H9 (cell line): ENCODE measurements around the gene SLC7A4. TPM values are rescaled to one million over a fixed set of nuclear protein-coding genes. Genes with fewer than 3 reads are reported as not detected.
A peak's percentile ranks its signal among the peaks of the same experiment; 100 is the strongest.

Source experiments
- DNase-seq: peaks from one replicate; pipeline ENCODE4 v3.0.0-alpha.2; 2017
- H2AFZ ChIP-seq: one replicate; pipeline ENCODE4 v1.6.1; 2013; ENCODE audit warnings: mild to moderate bottlenecking, low read length, control low read depth, moderate library complexity
- H2AK5ac ChIP-seq: 2 replicates; pipeline ENCODE4 v1.6.1; 2013; ENCODE audit warnings: low read length, control low read depth, mixed read lengths; ENCODE audit not compliant: insufficient read length
- H2BK120ac ChIP-seq: one replicate; pipeline ENCODE4 v1.6.1; 2013; ENCODE audit warnings: low read depth, mild to moderate bottlenecking, low read length, control low read depth, inconsistent platforms; ENCODE audit not compliant: poor library complexity, severe bottlenecking
- H2BK12ac ChIP-seq: 2 replicates; pipeline ENCODE4 v1.6.1; 2013; ENCODE audit warnings: low read length, control low read depth, mixed read lengths, low read depth; ENCODE audit not compliant: insufficient read length
- H2BK15ac ChIP-seq: 2 replicates; pipeline ENCODE4 v1.6.1; 2013; ENCODE audit warnings: low read depth, low read length, control low read depth
- H2BK20ac ChIP-seq: one replicate; pipeline ENCODE4 v1.6.1; 2013; ENCODE audit warnings: low read depth, mild to moderate bottlenecking, low read length, control low read depth, inconsistent platforms; ENCODE audit not compliant: poor library complexity, severe bottlenecking
- H2BK5ac ChIP-seq: 2 replicates; pipeline ENCODE4 v1.6.1; 2013; ENCODE audit warnings: low read length, control low read depth, mixed read lengths; ENCODE audit not compliant: insufficient read length
- H3K14ac ChIP-seq: 2 replicates; pipeline ENCODE4 v1.6.1; 2013; ENCODE audit warnings: low read length, control low read depth; ENCODE audit not compliant: insufficient read depth
- H3K18ac ChIP-seq: 2 replicates; pipeline ENCODE4 v1.6.1; 2013; ENCODE audit warnings: low read depth, mild to moderate bottlenecking, mixed read lengths, low read length, control low read depth; ENCODE audit not compliant: insufficient read length
- H3K23ac ChIP-seq: 2 replicates; pipeline ENCODE4 v1.6.1; 2013; ENCODE audit warnings: low read length, control low read depth, mixed read lengths, low read depth; ENCODE audit not compliant: insufficient read length
- H3K23me2 ChIP-seq: 2 replicates; pipeline ENCODE4 v1.6.1; 2013; ENCODE audit warnings: low read depth, mild to moderate bottlenecking, mixed read lengths, low read length, control low read depth; ENCODE audit not compliant: insufficient read length, poor library complexity, severe bottlenecking
- H3K27ac ChIP-seq: 2 replicates; pipeline ENCODE4 v1.5.1; 2013; ENCODE audit warnings: low read length, control low read depth, mixed read lengths, low read depth; ENCODE audit not compliant: insufficient read length
- H3K27me3 ChIP-seq: 2 replicates; pipeline ENCODE4 v1.6.1; 2013; ENCODE audit warnings: low read length, control low read depth, inconsistent platforms; ENCODE audit not compliant: insufficient read depth
- H3K4ac ChIP-seq: 2 replicates; pipeline ENCODE4 v1.6.1; 2013; ENCODE audit warnings: low read depth, mild to moderate bottlenecking, control low read depth, inconsistent platforms, low read length, moderate library complexity
- H3K4me1 ChIP-seq: 2 replicates; pipeline ENCODE4 v1.6.1; 2013; ENCODE audit warnings: low read length, control low read depth, inconsistent platforms; ENCODE audit not compliant: insufficient read depth
- H3K4me2 ChIP-seq: 2 replicates; pipeline ENCODE4 v1.6.1; 2013; ENCODE audit warnings: low read length, control low read depth, mixed read lengths; ENCODE audit not compliant: insufficient read length, insufficient read depth
- H3K56ac ChIP-seq: 2 replicates; pipeline ENCODE4 v1.6.1; 2013; ENCODE audit warnings: low read depth, mild to moderate bottlenecking, mixed read lengths, low read length, control low read depth; ENCODE audit not compliant: insufficient read length
- H3K79me1 ChIP-seq: 2 replicates; pipeline ENCODE4 v1.6.1; 2013; ENCODE audit warnings: low read depth, mild to moderate bottlenecking, moderate library complexity, low read length, control low read depth, inconsistent platforms; ENCODE audit not compliant: insufficient read depth, poor library complexity, severe bottlenecking
- H3K79me2 ChIP-seq: 2 replicates; pipeline ENCODE4 v1.6.1; 2013; ENCODE audit warnings: low read length, control low read depth, inconsistent platforms; ENCODE audit not compliant: insufficient read depth
- H3K9ac ChIP-seq: 2 replicates; pipeline ENCODE4 v1.6.1; 2013; ENCODE audit warnings: low read length, control low read depth, mixed read lengths; ENCODE audit not compliant: insufficient read length; ENCODE audit errors: extremely low read depth
- H3K9me3 ChIP-seq: one replicate; pipeline ENCODE4 v1.6.1; 2013; ENCODE audit warnings: low read depth, low read length, inconsistent platforms; ENCODE audit not compliant: control insufficient read depth
- H3T11ph ChIP-seq: one replicate; pipeline ENCODE4 v1.6.1; 2013; ENCODE audit warnings: mild to moderate bottlenecking, low read length, control low read depth, inconsistent platforms
- H4K20me1 ChIP-seq: one replicate; pipeline ENCODE4 v1.6.1; 2013; ENCODE audit not compliant: control insufficient read depth, insufficient read length, insufficient read depth
- H4K5ac ChIP-seq: 2 replicates; pipeline ENCODE4 v1.6.1; 2013; ENCODE audit warnings: low read depth, mild to moderate bottlenecking, mixed read lengths, low read length, control low read depth; ENCODE audit not compliant: insufficient read length
- H4K8ac ChIP-seq: replicated peaks from 2 replicates; pipeline ENCODE4 v1.6.1; 2013; ENCODE audit warnings: low read length, control low read depth, mixed read lengths, low read depth; ENCODE audit not compliant: insufficient read length
- H4K91ac ChIP-seq: 2 replicates; pipeline ENCODE4 v1.6.1; 2013; ENCODE audit warnings: low read depth, mild to moderate bottlenecking, moderate library complexity, mixed read lengths, low read length, control low read depth; ENCODE audit not compliant: insufficient read length
- H3K27ac Mint-ChIP-seq, 3 experiments: 2 replicates in 2 of 3; 3 replicates in 1 of 3; pipeline ENCODE4 v1.8.0; 2020 to 2021; ENCODE audit warnings: mixed read lengths in 3 of 3, mild to moderate bottlenecking in 1 of 3, moderate library complexity in 1 of 3
- H3K27me3 Mint-ChIP-seq: 2 replicates; pipeline ENCODE4 v1.8.0; 2021; ENCODE audit warnings: low read depth, mild to moderate bottlenecking, moderate library complexity, mixed read lengths
- H3K36me3 Mint-ChIP-seq, 3 experiments: 2 replicates in 2 of 3; 3 replicates in 1 of 3; pipeline ENCODE4 v1.8.0; 2020 to 2021; ENCODE audit warnings: low read depth in 3 of 3, mixed read lengths in 3 of 3; ENCODE audit not compliant: insufficient read depth in 1 of 3
- H3K4me1 Mint-ChIP-seq, 2 experiments: 2 replicates each; pipeline ENCODE4 v1.8.0; 2020; ENCODE audit warnings: mixed read lengths in 2 of 2
- H3K4me3 Mint-ChIP-seq, 2 experiments: 2 replicates in 1 of 2; 3 replicates in 1 of 2; pipeline ENCODE4 v1.8.0; 2020 to 2021; ENCODE audit warnings: mild to moderate bottlenecking in 2 of 2, mixed read lengths in 2 of 2, moderate library complexity in 1 of 2
- H3K9me3 Mint-ChIP-seq, 2 experiments: 2 replicates in 1 of 2; 3 replicates in 1 of 2; pipeline ENCODE4 v1.8.0; 2020; ENCODE audit warnings: mild to moderate bottlenecking in 2 of 2, mixed read lengths in 2 of 2, moderate library complexity in 1 of 2
- CTCF ChIP-seq: fragments of 200-600 bp; sonication (generic); conservative IDR thresholded peaks from 3 replicates; pipeline ENCODE4 v1.8.0; 2021; ENCODE audit warnings: antibody characterized with exemption, mild to moderate bottlenecking
- WGBS: extraction: QIAGEN DNeasy Blood & Tissue Kit; methylation state at CpG from one replicate; pipeline ENCODE4 v1.1.7; 2013; ENCODE audit warnings: missing lambda C conversion rate, low lambda C conversion rate, mixed read lengths; ENCODE audit not compliant: insufficient read length; ENCODE audit errors: extremely low coverage; 5-methylcytosine and 5-hydroxymethylcytosine counted together
- total RNA-seq: library from RNA; stranded (reverse); gene quantifications from 2 replicates; pipeline ENCODE4 v1.2.1, GENCODE V29; 2021

SLC7A4 gene
- total RNA-seq, 1 experiment from 2014 or later, result 0.09 TPM

DNA sequence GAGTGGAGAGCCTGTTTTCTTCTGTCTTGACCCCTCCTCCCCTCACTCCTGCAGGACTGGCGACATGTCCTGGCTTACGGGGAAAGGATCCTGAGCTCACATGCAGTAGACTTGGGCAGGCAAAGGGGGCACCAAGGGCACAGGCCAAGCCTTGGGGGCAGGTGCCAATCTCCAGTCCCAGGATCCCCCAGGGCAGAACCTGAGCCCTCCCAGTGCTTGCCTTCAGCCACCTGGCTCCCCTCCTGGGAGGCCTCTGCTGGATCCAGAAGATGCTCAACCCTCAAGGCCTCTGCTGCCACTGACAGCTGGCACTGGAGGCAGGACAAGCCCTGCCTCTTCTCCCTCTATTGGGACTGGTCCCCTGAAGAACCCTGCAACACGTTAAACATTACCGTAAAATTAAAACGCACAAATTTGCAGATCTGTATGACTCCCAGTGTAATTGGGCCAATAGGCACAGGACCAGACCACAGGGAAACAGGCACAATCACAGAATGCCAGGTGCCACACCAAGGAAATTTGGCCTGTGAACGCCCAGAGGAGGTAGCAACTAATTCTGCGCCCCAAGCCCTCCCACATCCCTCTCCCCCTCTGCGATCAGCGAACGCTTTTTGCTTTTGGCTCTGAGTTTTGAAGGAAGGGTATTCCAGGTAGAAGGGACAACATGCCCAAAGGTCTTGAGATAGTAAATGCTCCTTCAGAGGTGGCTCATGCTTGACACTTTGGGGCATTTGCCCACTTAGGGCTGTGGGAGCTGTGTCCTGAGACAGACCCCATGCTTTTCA lies 51.2 kb downstream of the SLC7A4 start:
- Histone ChIP-seq H3K14ac (0 out of 2 replicates have a peak overlapping the region, but pooled peaks have one; percentile 30), H3T11ph (no peak overlapping the region), H3K18ac (no peak overlapping the region), H3K56ac (no peak overlapping the region), H4K20me1 (no peaks in the 10 kb centered on the region), H3K79me1 (no peaks in the 10 kb centered on the region), H3K9ac (peak overlapping the region; percentile 35), H3K23ac (no peak overlapping the region), H3K23me2 (peaks cover 14% of the 10 kb centered on the region), H2AFZ (no peak overlapping the region), H4K5ac (no peak overlapping the region), H2BK20ac (no peak overlapping the region), H2AK5ac (no peak overlapping the region), H3K27ac (no peak overlapping the region), H3K27me3 (no peaks in the 10 kb centered on the region; the same call in 1 of the 2 replicates), H4K91ac (no peak overlapping the region), H4K8ac (no peak overlapping the region), H2BK15ac (no peak overlapping the region), H2BK12ac (no peak overlapping the region), H3K4me1 (0 out of 2 replicates have a peak, but pooled peaks cover 2% of the 10 kb centered on the region), H2BK5ac (no peak overlapping the region), H3K9me3 (no peaks in the 10 kb centered on the region), H3K79me2 (no peaks in the 10 kb centered on the region), H3K4me2 (peak overlapping the region; percentile 73), H3K4ac (no peak overlapping the region), H2BK120ac (no peak overlapping the region)
- no peak for TF ChIP-seq CTCF
- H3K4me1 Mint-ChIP-seq, result peaks cover 28 to 30% of the 10 kb centered on the region in 2 experiments
- peak overlapping the region in 2 of 3 experiments; percentile 68 to 90; a peak in 3 of 7 replicates for H3K27ac Mint-ChIP-seq
- peaks cover 39% of the 10 kb centered on the region for H3K27me3 Mint-ChIP-seq
- H3K4me3 Mint-ChIP-seq, result peak overlapping the region; percentile 94 to 98
- H3K36me3 Mint-ChIP-seq, result peaks cover 4 to 19% (median 12%) of the 10 kb centered on the region in 3 experiments; a peak in 6 of 7 replicates
- no peak for DNase-seq
- WGBS, result no CpG with 5 or more reads among the region's 10 CpGs
- H3K9me3 Mint-ChIP-seq, result peaks cover 13 to 15% of the 10 kb centered on the region in 2 experiments
